Effector memory CD4-positive, alpha-beta T cell (primary cell): ENCODE measurements around the gene RBMS3.

Experiments
- DNase-seq, 3 donors: peaks; one replicate each; pipeline ENCODE4 v3.0.0-alpha.2; 2020
- H3K27ac ChIP-seq: 2 replicates; pipeline ENCODE4 v1.7.0; 2013; ENCODE audit warnings: mild to moderate bottlenecking, low read length, moderate library complexity; ENCODE audit not compliant: insufficient read depth, poor library complexity, severe bottlenecking
- H3K27me3 ChIP-seq: replicated peaks from 2 replicates; pipeline ENCODE4 v1.7.0; 2013; ENCODE audit warnings: mild to moderate bottlenecking, low read length; ENCODE audit not compliant: insufficient read depth, control insufficient read depth, poor library complexity, severe bottlenecking
- H3K36me3 ChIP-seq: 2 replicates; pipeline ENCODE4 v1.7.0; 2013; ENCODE audit warnings: mild to moderate bottlenecking, low read length, moderate library complexity; ENCODE audit not compliant: control insufficient read depth, insufficient read depth
- H3K4me1 ChIP-seq: 2 replicates; pipeline ENCODE4 v1.7.0; 2013; ENCODE audit warnings: low read length, mild to moderate bottlenecking; ENCODE audit not compliant: control insufficient read depth, insufficient read depth, poor library complexity, severe bottlenecking
- H3K4me3 ChIP-seq: 2 replicates; pipeline ENCODE4 v1.7.0; 2013; ENCODE audit warnings: low read length, low read depth, mild to moderate bottlenecking; ENCODE audit not compliant: insufficient read depth, poor library complexity, severe bottlenecking
- H3K9me3 ChIP-seq: 2 replicates; pipeline ENCODE4 v1.7.0; 2013; ENCODE audit warnings: mild to moderate bottlenecking, low read length, moderate library complexity; ENCODE audit not compliant: control insufficient read depth

Gene RBMS3

DNA sequence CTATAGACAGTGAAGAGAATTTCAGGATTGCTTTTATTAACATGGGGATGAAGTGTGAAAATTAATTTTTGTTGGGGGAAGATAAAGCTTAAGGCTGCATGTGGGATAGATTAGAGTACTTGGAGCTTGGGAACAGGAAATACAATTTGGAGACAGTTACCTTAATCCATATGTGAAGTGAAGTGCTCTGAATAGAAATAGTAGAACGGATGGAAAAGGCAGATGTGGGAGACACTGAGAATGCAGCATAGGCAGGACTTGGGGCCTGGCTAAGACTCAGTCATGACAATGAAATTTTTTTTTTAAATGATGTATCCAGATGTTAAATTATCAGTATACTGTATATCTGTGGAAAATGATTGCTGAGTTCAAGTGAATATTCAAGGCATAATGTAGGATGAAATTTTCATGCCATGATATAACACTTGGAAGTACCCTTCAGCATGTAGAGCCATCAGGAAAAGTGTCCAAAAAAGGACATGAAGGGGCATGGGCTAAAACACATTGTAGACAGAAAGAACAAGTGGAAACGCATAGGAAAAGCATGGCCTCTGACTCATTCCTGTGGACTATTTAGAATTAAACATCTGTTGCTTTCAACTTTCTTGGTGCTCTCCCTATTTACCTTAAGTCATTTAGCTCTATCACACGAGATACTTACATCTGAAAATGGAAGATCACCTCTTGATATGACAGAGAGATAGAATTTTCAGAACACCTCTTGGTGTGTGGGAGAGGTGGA, 134.8 kb downstream of the RBMS3 start:
- H3K27me3 ChIP-seq: no peaks in the 10 kb centered on the region
- no peak for DNase-seq
- H3K9me3 ChIP-seq: no peaks in the 10 kb centered on the region
- no peak overlapping the region for H3K27ac ChIP-seq
- no peaks in the 10 kb centered on the region for H3K36me3 ChIP-seq
- H3K4me1 ChIP-seq: no peaks in the 10 kb centered on the region
- no peak overlapping the region for H3K4me3 ChIP-seq

DNA sequence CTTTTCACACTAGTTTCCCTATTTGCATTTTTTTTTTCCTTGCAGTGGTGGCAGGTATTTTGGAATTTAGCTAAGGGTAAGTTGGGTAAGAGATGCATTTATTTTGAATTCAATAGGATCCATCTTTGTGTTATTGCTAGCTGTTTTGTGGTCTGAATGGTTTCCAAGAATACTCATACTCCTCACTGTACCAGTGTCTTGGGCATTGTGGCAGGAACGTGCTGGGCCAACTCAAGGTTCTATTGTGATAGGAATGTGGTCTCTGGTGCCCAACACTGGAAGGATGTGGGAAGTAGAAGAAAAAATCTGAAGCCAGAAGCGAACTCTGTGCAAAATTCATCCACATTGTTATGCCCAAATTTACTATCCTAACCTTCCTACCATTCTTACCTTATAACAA, 135.6 kb downstream of the RBMS3 start:
- Histone ChIP-seq H3K4me3 (no peak overlapping the region), H3K27ac (no peak overlapping the region), H3K4me1 (no peaks in the 10 kb centered on the region), H3K27me3 (no peaks in the 10 kb centered on the region), H3K36me3 (no peaks in the 10 kb centered on the region), H3K9me3 (no peaks in the 10 kb centered on the region)
- DNase-seq: no peak

DNA sequence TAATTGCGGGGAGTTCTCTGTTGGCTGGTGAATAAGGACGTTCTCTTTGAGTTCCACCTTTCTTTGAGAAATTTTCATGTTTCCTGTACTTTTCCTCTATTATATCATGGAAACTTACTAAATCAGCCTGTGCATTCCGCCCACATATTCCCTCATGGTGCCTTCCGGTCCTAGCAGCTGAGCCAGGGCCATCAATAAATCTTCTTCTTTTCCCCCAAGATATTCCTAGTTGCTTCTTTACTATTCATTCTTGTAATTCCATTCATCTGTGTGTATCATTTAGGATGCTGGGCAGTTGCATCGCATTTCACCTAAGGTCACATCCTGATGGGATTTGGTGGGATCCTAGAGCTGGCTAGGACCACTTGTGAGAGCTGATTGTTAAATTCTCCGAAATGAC, 139.2 kb downstream of the RBMS3 start:
- Histone ChIP-seq H3K9me3 (no peaks in the 10 kb centered on the region), H3K27ac (no peak overlapping the region), H3K4me3 (no peak overlapping the region), H3K4me1 (no peaks in the 10 kb centered on the region), H3K27me3 (no peaks in the 10 kb centered on the region), H3K36me3 (no peaks in the 10 kb centered on the region)
- DNase-seq: no peak

DNA sequence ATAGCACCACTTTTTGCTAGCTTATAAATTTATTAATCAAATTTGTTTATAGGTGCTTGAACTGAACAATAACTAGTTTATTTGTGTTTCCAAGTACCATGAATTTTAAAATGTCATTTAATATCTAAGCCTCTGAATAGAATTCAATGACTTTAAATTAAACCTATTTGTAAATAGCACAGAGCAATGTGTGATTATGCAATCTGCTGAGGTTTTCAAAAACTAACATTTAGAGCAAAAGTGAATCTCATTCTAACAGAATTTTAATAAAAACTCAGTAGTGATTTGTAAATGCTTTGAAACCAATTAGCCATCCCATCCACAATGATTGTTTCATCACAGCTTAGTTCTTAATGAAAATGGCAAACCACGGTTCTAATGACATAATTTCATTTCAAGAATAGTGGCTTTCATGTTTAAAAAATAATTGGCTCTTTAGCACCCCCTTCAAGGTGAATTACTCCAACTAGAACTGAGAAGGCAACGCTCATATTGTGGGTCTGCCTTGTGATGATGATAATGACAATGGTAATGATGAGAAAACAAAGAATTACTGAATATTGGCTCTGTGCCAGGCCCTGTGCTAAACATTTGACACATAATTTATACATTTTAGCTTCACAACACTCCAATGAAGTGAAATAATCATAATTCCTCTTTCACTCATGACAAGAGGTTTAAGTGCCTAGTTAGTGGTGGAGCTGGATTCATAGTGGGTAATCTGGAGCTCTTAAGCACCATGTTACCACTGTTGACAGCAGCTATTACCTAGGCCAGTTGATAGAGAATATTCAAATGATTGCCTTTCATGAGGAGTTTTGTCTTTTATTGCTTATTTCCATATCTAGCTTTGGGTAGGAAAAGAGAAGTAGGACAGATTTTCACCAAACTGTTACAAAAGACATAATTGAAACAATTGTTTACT, 145.7 kb downstream of the RBMS3 start:
- Histone ChIP-seq H3K36me3 (no peaks in the 10 kb centered on the region), H3K4me3 (no peak overlapping the region), H3K27ac (no peak overlapping the region), H3K27me3 (no peaks in the 10 kb centered on the region), H3K4me1 (no peaks in the 10 kb centered on the region), H3K9me3 (no peaks in the 10 kb centered on the region)
- DNase-seq: no peak

DNA sequence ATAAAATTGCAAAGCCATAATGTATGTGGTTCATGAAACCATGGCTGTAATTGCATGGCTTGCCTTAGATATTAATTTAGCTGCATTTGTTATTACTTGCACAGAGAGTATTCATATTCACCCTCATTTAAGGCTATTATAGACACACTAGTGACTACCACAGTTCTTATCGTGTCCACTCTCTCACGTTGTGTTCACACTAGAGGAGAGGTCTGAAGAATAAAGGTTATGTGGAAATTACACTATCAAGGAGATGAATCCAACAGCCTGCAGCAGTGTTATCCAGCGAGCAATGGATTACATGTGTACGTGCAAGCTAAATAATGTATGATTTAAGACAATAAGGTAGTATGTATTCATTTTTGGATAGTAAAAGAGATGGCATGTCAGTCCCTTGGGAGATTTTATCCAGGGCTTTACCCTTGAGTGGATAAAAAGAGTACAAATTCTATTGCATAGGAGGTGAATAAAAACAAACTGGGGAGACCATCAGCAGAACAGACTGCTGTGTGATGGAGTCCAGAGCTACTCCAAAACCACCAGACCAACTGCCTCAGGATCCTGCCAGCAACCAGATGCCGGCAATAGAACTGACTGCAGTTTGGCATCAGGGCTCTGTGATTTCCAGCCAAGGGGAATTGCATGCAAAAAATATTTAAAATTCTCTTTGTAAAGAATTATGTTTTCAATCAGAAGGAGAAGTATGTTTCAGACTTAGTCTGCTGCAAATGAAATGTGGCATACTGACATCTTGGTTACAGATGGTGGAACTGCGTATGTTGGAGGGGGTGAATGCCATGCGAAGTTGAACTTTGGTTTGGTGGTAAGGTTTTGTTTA, 146.6 kb downstream of the RBMS3 start:
- Histone ChIP-seq H3K4me3 (no peak overlapping the region), H3K27ac (no peak overlapping the region), H3K9me3 (no peaks in the 10 kb centered on the region), H3K36me3 (no peaks in the 10 kb centered on the region), H3K4me1 (no peaks in the 10 kb centered on the region), H3K27me3 (no peaks in the 10 kb centered on the region)
- no peak for DNase-seq

DNA sequence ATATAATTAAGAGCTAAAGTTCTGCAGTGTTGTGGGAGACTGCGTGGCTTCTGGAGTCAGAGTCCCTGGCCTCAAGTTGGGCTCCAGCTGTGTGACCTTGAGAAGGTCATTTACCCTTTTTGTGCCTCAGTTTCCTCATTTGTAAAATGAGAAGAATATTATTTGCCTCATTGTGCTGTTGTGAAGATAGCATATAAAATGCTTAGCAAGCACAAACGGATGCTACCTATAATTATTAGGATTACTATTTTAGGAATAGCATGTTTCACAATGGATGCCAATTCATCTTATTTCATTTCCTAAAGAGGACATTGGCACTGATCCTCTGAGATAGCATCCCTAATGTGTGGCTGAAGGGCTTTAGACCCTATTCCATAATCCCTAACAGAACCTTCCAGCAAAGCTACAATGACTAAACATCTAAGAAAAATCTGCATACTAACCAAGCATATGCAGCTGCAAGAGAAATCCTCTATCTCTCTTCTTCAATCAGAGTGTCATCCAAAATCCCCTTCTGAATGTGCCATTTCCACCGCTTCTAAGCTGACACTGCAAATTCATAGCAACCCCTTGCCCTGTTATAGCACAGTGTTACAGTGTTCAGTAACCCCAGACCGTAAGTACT, 148.3 kb downstream of the RBMS3 start:
- H3K27ac ChIP-seq: no peak overlapping the region
- no peaks in the 10 kb centered on the region for H3K36me3 ChIP-seq
- H3K9me3 ChIP-seq: no peaks in the 10 kb centered on the region

DNA sequence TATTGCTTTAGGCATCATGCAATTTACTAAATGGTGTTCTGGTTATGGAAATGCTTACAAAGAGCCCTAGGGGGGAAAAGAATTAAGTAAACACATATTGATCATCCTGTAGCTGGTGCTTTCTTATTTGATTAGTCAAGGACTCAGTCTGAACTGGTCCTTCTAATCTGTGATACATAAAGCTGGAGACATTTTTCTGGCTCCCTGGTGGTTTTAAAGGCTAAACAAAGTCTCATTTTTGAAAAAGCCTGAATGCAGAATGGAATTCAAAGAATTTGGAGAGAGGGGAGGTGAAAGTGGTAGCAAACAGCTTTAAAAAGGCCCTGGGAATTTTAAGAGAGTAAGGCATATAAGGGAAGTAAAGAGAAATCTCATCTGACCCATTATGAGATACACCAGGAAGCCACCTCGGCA, 149.7 kb downstream of the RBMS3 start:
- Histone ChIP-seq H3K9me3 (no peaks in the 10 kb centered on the region), H3K36me3 (no peaks in the 10 kb centered on the region), H3K27ac (no peak overlapping the region), H3K27me3 (no peaks in the 10 kb centered on the region), H3K4me1 (no peaks in the 10 kb centered on the region), H3K4me3 (no peak overlapping the region)
- DNase-seq: no peak

More for the DNA sequence above, 148.3 kb downstream of the RBMS3 start:
- no peak for DNase-seq
- H3K4me3 ChIP-seq: no peak overlapping the region
- H3K27me3 ChIP-seq: no peaks in the 10 kb centered on the region
- no peaks in the 10 kb centered on the region for H3K4me1 ChIP-seq

DNA sequence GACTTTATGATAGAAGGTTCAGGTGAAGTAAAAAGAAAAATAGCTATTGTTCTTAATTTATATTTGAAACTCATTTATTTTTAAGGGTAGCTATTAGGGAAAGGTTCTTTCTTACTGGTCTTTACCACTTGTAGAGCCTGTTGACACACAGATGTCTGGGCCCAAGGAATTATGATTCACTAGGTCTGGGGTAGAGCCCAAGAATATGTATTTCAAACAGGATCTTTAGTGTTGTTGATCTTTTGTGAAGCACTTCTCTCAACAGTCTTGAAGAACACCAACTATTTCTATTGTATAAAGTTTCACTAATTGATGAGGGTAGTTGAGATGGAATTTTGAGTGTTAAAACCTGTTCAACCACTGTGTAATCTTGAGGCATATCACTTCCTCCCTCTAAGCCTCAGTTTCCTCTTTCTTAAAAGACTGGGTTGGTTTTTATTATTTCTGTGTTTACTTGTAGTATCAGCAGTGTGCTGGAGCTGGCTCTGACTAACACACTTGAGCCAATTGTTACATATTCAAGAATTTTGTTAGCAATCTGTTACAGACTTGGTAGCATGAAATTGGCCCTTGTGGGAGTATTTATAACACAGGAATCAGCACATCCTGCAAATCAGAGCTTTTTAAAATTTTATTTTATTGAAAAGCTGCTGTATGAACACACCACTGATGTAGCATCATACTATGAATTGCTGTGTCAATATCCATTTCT, 155.9 kb downstream of the RBMS3 start:
- no peaks in the 10 kb centered on the region for H3K36me3 ChIP-seq
- no peak overlapping the region for H3K27ac ChIP-seq
- no peaks in the 10 kb centered on the region for H3K9me3 ChIP-seq
- no peaks in the 10 kb centered on the region for H3K27me3 ChIP-seq
- no peaks in the 10 kb centered on the region for H3K4me1 ChIP-seq
- no peak overlapping the region for H3K4me3 ChIP-seq
- DNase-seq: no peak

DNA sequence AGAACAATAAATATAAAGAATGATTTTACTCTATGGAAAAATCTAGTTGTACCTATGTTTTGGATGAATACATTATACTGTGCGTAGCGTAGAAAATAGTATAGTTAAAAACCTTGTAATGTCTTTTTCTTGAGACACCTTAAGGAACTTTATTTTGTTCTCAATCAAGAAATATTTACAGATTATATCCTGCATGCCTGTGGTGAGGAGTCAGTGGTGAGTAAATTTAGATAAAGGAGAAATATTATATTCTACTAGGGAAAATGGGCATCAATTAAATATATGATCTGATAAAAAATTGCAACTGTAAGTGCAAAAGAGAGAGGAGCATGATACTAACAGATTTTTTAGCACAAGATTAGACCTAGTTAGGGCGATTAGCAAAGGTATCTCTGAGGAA, 157.7 kb downstream of the RBMS3 start:
- H3K27ac ChIP-seq: no peak overlapping the region
- no peaks in the 10 kb centered on the region for H3K4me1 ChIP-seq
- no peaks in the 10 kb centered on the region for H3K36me3 ChIP-seq
- no peaks in the 10 kb centered on the region for H3K27me3 ChIP-seq
- no peak for DNase-seq
- H3K9me3 ChIP-seq: no peaks in the 10 kb centered on the region
- no peak overlapping the region for H3K4me3 ChIP-seq
